ENCODE data around the gene NPAS3.

NPAS3 gene

GRCh38 chr14:33335366-33335765, 396.7 kb downstream of the NPAS3 start:
- Histone ChIP-seq H3K27me3 (ENCODE audit: insufficient read depth, poor library complexity, severe bottlenecking) (no peaks in the 10 kb centered on the region), H3K4me3 (replicated peaks; ENCODE audit: insufficient read depth, low read length) (no peak overlapping the region), H3K27ac (replicated peaks) (no peak overlapping the region)
- TF ChIP-seq CTCF (IDR thresholded peaks at IDR 0.05; ENCODE audit: insufficient read depth, low read length) (no peak), POLR2AphosphoS5 (IDR thresholded peaks at IDR 0.05; ENCODE audit: low read depth) (no peak), SPI1 (IDR thresholded peaks at IDR 0.05; ENCODE audit: borderline replicate concordance, low read depth) (no peak), REST (IDR thresholded peaks at IDR 0.05; ENCODE audit: insufficient replicate concordance, low read depth) (no peak), GABPA (IDR thresholded peaks at IDR 0.05; ENCODE audit: low read depth) (no peak)
- DNase-seq (ENCODE audit: low read depth in 1 of 2, low spot score in 1 of 2): no peak

GRCh38 chr14:33342299-33342974, 403.8 kb downstream of the NPAS3 start:
- TF ChIP-seq CTCF (IDR thresholded peaks at IDR 0.05; ENCODE audit: insufficient read depth, low read length) (no peak), REST (IDR thresholded peaks at IDR 0.05; ENCODE audit: insufficient replicate concordance, low read depth) (no peak), GABPA (IDR thresholded peaks at IDR 0.05; ENCODE audit: low read depth) (no peak), SPI1 (IDR thresholded peaks at IDR 0.05; ENCODE audit: borderline replicate concordance, low read depth) (no peak), POLR2AphosphoS5 (IDR thresholded peaks at IDR 0.05; ENCODE audit: low read depth) (no peak)
- H3K27me3 ChIP-seq (ENCODE audit: insufficient read depth, poor library complexity, severe bottlenecking): no peaks in the 10 kb centered on the region
- no peak overlapping the region for H3K27ac ChIP-seq (replicated peaks)
- no peak for DNase-seq (ENCODE audit: low read depth in 1 of 2, low spot score in 1 of 2)
- H3K4me3 ChIP-seq (replicated peaks; ENCODE audit: insufficient read depth, low read length): no peak overlapping the region

GRCh38 chr14:33343016-33343415, 404.3 kb downstream of the NPAS3 start:
- Histone ChIP-seq H3K4me3 (replicated peaks; ENCODE audit: insufficient read depth, low read length) (no peak overlapping the region), H3K27me3 (ENCODE audit: insufficient read depth, poor library complexity, severe bottlenecking) (no peaks in the 10 kb centered on the region), H3K27ac (replicated peaks) (no peak overlapping the region)
- no peak for DNase-seq (ENCODE audit: low read depth in 1 of 2, low spot score in 1 of 2)
- TF ChIP-seq POLR2AphosphoS5 (IDR thresholded peaks at IDR 0.05; ENCODE audit: low read depth): no peak

- no peak overlapping the region for H3K4me3 ChIP-seq (replicated peaks; ENCODE audit: insufficient read depth, low read length)
- H3K27me3 ChIP-seq (ENCODE audit: insufficient read depth, poor library complexity, severe bottlenecking): no peaks in the 10 kb centered on the region
- no peak for DNase-seq (ENCODE audit: low read depth in 1 of 2, low spot score in 1 of 2)
- H3K27ac ChIP-seq (replicated peaks): no peak overlapping the region
- TF ChIP-seq SPI1 (IDR thresholded peaks at IDR 0.05; ENCODE audit: borderline replicate concordance, low read depth) (no peak), GABPA (IDR thresholded peaks at IDR 0.05; ENCODE audit: low read depth) (no peak), REST (IDR thresholded peaks at IDR 0.05; ENCODE audit: insufficient replicate concordance, low read depth) (no peak), CTCF (IDR thresholded peaks at IDR 0.05; ENCODE audit: insufficient read depth, low read length) (no peak), POLR2AphosphoS5 (IDR thresholded peaks at IDR 0.05; ENCODE audit: low read depth) (no peak)
These were observed 409.1 kb downstream of the NPAS3 start for GRCh38 chr14:33347796-33348195.

Measured in HL-60 (cell line).